Left renal cortex interstitium (tissue), 4 donors: Measurements from ENCODE around the gene PIGT. TPM values are rescaled to one million over a fixed set of nuclear protein-coding genes. Genes with fewer than 3 reads are reported as not detected.

Experiments used
- DNase-seq, 4 donors: peaks; one replicate each; pipeline ENCODE4 v3.0.0-alpha.2; 2013; ENCODE audit warnings: low read depth in 4 of 4, low spot score in 2 of 4, missing footprints in 1 of 4
- polyA plus RNA-seq, 4 donors: library from polyadenylated mRNA; unstranded; fragments of 120-200 nt; gene quantifications; one replicate each; pipeline ENCODE4 v1.2.1, GENCODE V29; 2013; ENCODE audit not compliant: insufficient read length in 4 of 4

PIGT gene
- polyA plus RNA-seq, 4 donors, result 91.4 to 116 (median 102) TPM

DNA sequence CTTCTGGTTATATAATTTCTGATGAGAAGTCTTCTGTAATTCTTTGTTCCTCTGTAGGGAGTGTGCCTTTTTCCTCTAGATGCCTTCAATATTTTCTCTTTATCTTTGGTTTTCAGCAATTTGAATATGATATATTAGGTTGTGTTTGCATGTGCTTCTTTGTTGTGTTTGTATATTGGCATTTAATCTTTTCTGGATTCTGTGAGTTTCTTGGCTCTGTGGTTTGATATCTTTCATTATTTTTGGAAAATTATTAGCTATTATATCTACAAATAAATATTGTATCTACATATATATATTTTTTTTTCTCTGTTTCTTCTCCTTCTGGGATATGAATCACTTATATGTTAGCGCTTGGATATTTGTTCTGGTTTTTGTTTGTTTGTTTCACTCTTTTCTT is 16.9 kb upstream of the PIGT start:
- no peak for DNase-seq

GRCh38 chr20:45400346-45401031 is 15.5 kb upstream of the PIGT start:
- DNase-seq, result no peak

DNA sequence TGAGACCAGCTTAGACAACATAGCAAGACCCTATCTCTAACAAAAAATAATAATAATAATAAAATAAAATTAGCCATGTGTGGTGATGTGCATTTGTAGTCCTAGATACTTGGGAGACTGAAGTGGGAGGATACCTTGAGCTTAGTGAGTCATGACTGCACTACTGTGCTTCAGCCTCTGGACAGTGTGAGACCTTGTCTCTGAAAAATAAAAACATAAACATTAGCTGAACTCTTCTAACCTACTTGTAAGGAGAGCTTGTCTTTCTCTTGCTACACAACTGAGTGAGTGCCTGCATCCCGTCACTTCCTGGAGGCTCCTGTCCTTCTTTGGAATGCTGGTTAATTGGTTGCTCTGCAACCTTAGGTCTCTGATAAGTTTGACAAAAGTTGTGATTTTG is 13.0 kb upstream of the PIGT start:
- DNase-seq, result no peak

DNA sequence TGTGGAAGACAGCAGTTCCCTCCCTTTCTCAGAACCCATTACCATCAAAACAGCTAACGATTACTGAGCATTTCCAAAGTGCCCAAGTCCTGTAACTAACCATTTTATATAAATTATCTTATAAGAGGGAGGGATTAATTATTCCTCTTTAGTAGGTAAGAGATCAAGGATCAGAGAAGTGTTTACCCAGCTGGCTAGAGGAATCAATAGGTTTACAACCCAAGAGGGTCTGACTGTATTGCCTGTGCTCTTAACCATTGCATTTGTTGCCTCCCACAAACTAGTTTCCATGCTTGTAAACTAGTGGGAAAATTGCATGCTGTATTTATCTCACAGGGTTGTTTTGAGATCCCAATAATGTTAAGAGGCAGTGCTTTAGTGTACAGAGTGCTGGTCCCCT is 11.5 kb upstream of the PIGT start:
- DNase-seq, result no peak

GRCh38 chr20:45405571-45406259 is 10.2 kb upstream of the PIGT start:
- DNase-seq, result peak in 1 of 4 donors; percentile 9

DNA sequence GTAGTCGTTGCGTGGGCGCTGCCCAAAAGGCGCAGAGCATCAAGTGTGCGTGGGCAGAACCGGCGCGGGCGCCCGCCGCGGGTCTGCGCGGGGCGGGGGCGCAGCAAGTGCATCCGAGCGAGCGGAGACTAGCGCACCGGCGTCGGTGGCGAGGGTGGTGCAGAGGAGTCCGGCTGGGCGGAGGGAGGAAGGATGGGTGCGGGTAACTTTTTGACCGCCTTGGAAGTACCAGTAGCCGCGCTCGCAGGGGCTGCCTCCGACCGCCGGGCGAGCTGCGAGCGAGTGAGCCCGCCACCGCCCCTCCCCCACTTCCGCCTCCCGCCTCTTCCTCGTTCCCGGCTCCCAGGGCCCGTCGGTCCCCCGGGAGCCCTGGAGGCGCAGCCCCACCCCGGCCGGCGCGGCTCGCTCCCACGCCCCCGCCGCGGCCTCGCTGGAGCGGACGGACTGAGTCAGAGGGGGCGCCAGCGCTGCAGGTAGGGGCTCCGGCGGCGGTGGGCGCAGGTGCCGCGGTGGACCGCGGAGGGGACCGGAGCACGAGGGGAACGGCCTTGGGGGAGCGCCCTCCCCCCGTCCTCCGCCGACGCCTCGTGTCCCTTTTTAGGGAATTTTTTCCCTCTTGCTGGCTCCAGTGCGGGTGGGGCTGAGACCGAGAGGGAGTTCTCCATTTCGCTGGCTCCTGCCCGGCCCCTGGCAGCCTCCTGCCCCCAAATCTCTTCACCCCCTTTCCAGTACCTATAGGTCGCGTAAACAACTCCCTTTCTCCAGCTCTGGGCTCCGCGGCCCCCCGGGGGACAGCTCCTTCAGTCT is 9.5 kb upstream of the PIGT start:
- DNase-seq, result peak in 3 of 4 donors; percentile 11 to 24 (median 12)

DNA sequence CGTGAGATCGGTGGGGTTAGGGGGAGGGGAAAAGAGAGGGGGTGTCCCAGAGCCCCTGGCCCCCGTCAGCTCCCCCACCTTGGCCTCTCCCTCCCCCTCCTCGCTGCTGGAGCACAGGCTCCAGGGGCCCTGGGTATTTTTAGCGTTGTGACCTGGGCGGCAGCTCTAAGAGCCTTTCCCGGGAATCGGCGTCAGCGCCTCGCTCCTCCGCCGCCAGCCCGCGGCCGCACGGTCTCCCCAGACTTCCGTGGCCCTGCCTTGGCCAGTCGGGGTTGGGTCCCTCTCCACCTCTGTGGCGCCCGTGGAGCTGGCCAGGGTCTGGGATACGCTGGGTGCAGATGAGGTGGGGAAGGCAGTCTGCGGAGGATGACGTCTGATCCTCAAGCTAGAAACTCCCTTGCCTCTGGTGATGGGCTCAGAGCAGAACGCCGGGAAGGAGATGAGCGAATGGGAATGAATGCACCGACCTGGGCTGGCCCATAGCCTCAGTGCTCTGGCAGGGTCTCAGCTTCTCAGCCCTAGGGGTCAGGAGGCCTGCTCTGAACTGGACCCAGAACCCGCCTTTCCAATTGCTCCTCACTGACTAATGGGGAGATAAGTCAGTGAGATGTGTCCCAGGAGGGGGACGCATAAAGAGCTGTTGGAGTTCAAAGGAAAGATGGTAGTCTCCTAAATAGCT is 8.7 kb upstream of the PIGT start:
- peak in 1 of 4 donors; percentile 20 for DNase-seq

DNA sequence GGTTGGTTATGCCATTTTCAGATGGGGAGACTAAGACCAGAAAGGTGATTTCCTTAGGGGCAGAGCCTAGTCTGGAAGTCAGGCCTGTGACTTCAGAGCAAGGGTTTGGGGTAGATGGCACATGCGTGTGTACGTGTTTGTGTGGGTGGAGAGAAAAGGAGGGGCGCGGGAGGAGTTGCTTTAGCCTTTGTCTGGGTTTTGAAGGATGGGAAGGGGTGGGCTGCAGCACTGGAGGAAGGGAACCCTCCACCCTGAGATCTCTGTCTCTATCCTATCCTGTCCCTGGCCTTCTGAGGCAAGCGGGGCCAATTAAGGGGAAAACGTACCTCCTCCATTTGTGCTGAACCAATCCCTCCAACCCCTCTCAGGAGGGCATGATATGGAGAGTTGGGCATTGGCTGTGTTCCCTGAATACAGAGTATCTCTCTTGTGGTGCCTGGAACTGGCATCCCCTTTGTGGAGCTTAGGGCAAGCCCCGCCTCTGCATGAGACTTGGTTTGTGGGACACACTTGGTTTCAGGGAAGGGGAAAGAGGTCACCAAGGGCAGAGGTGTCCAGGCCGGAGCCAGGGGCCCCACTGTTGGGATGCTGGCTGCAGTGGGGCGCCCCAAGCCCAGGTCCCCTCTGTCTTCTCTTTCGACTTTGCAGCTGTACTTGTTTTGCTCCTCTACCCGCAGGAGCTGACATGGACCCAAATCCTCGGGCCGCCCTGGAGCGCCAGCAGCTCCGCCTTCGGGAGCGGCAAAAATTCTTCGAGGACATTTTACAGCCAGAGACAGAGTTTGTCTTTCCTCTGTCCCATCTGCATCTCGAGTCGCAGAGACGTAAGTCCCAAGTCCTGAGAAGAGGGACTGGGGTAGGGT is 7.9 kb upstream of the PIGT start, which contains the start of gene DBNDD2:
TSS of gene DBNDD2 (plus strand) at position 507 of the 863 bp plus-strand sequence. CDS start at position 686, 179 bp downstream.
- no peak for DNase-seq

DNA sequence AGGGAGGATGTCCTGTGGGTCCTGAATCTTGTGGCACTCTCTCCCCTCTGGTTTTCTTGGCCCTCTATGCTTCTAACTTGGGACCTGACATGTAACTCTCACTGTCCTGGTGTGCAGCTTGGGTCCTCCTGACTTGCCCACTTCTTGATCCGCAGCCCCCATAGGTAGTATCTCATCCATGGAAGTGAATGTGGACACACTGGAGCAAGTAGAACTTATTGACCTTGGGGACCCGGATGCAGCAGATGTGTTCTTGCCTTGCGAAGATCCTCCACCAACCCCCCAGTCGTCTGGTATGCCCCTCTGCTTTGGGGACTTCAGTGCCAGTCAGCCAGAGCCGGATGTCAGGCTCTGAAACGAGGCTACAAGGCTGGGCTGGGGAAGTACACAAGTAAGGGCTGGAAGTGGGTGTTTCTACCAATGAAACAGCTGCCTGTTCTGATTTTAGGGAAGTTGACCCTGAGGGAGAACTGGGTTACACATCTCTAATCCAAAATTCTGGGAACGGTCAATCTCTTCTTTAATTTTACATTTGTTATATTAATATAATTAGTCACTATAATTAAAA is 7.2 kb upstream of the PIGT start:
- no peak for DNase-seq

DNA sequence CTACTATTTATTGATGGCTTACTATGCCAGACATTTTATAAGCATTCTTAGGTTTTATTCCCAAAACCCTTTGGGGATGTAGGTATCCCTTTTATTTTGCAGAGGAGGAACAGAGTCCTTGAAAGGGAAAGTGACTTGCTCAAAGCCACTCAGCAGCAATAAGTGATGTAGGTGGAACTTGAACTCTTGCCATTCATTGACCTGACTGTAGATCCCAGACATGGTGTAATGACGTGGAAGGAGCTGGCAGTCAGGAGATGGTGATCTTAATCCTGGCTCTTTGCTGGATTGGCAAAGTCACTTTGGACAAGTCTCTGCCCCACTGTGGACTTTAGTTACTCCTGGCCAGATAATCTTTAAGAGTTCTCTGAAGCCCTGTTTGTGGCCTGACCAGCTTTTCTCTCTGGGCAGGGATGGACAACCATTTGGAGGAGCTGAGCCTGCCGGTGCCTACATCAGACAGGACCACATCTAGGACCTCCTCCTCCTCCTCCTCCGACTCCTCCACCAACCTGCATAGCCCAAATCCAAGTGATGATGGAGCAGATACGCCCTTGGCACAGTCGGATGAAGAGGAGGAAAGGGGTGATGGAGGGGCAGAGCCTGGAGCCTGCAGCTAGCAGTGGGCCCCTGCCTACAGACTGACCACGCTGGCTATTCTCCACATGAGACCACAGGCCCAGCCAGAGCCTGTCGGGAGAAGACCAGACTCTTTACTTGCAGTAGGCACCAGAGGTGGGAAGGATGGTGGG is 6.2 kb upstream of the PIGT start:
- DNase-seq, result no peak

GRCh38 chr20:45410887-45411286 is 5.1 kb upstream of the PIGT start:
- no peak for DNase-seq

DNA sequence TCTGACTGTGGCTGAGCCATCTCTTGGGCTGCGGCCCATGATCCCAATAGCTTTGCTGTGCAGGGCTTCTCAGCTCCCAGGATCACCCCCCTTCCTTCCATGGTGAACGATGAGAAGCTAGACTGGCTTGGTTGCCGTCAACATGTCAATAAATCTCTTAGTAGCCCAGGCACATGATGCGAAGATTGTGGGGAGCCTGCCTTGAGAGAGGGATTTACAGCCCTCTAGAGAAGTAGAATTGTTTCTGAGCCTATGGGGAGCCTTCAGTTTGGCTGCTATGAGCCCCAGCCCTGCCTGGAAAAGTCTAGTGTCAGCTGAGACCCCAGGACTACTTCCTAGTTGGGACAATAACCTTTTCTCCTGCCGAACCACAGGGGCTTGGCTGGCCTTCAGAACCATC is 3.3 kb upstream of the PIGT start:
- no peak for DNase-seq

- no peak for DNase-seq
Measured at GRCh38 chr20:45413479-45413878, 2.5 kb upstream of the PIGT start.

DNA sequence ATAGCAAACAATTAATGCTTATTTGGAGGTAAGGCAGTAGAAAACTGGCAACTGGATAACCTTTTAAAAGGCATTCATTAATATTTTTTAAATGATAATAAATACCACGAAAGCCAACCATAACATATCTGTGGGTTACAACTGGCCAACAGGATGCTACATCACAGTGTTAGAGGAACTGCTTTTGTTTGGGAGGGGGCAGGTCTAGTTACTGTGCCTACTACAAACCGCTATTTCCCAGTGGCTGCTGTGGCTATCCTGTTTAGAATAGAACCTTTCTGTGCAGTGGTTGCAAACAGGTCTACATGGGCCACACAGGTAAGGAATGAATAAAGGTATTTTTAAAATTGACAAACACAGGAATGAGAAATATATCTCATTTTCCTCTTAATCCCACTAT is 976 bp downstream of the PIGT start:
- no peak for DNase-seq

DNA sequence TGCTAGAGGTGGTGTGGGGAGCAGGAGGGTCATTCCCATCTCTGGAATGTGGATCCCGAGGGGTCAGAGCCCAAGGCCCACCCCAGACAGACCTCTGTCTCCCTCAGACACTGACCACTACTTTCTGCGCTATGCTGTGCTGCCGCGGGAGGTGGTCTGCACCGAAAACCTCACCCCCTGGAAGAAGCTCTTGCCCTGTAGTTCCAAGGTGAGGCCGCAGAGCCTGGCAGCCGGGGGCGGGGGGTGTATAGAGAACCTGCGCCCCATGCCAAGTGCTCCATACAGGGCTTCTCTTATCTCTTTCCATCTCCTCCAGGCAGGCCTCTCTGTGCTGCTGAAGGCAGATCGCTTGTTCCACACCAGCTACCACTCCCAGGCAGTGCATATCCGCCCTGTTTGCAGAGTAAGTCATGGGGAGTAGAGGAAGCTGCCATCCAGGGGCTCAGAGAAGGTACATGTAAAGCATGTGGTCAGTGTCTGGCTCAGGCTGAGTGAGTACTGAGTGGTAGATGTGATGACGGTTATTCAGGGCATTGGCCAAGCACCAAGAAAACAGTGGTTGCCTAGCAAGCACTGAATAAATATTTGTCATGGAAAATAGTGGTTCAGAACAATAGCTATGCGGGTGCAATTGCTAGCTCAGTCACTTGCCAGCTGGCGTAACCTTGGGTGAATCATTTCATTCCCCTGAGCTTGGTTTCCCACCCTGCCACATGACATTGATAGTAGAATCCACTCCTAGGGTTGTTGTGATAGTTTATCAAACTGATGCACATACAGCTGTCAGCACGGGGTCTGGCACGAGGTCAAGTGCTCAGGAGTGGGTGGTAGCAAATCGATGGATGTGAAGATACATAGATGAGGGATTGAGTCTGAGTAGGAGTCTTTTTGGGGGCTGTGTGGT is 3.5 kb downstream of the PIGT start:
- DNase-seq, result no peak

DNA sequence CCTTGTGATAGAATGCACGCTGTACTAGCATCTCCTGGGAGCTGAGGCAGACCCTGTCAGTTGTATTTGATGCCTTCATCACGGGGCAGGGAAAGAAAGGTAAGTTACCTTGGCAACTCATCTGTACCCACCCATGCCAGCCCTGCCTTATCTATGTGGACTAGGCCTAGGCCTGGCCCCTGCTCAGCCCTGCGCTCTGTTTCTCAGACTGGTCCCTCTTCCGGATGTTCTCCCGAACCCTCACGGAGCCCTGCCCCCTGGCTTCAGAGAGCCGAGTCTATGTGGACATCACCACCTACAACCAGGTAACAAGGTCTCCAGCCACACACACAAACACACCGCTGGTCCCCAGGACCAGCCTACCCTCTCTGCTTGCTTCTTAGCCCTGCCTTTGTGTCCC is 4.2 kb downstream of the PIGT start:
- no peak for DNase-seq

GRCh38 chr20:45423700-45424099 is 7.8 kb downstream of the PIGT start:
- no peak for DNase-seq

GRCh38 chr20:45425561-45425960 is 9.6 kb downstream of the PIGT start:
- DNase-seq, result no peak
